Measurements from ENCODE around the gene PRSS38.

PRSS38 gene

GRCh38 chr1:227885135-227885647 is 69.7 kb downstream of the PRSS38 start:
- no peak for DNase-seq (ENCODE audit: low read depth)
- no peak for TF ChIP-seq CTCF (IDR thresholded peaks at IDR 0.05; ENCODE audit: insufficient read depth, low read depth, low read length, missing control alignments)
- H3K4me3 ChIP-seq (ENCODE audit: low read depth, low read length) = no peak overlapping the region

GRCh38 chr1:227885648-227886502 is 70.4 kb downstream of the PRSS38 start:
- H3K4me3 ChIP-seq (ENCODE audit: low read depth, low read length) = no peak overlapping the region
- TF ChIP-seq CTCF (IDR thresholded peaks at IDR 0.05; ENCODE audit: insufficient read depth, low read depth, low read length, missing control alignments) = no peak
- DNase-seq (ENCODE audit: low read depth) = peak; percentile 0

GRCh38 chr1:227886503-227886961 is 71.1 kb downstream of the PRSS38 start:
- H3K4me3 ChIP-seq (ENCODE audit: low read depth, low read length) = no peak overlapping the region
- DNase-seq (ENCODE audit: low read depth) = no peak

GRCh38 chr1:227886993-227887696 is 71.7 kb downstream of the PRSS38 start:
- DNase-seq (ENCODE audit: low read depth) = no peak
- no peak overlapping the region for H3K4me3 ChIP-seq (ENCODE audit: low read depth, low read length)
- no peak for TF ChIP-seq CTCF (IDR thresholded peaks at IDR 0.05; ENCODE audit: insufficient read depth, low read depth, low read length, missing control alignments)

More at GRCh38 chr1:227886503-227886961, 71.1 kb downstream of the PRSS38 start:
- no peak for TF ChIP-seq CTCF (IDR thresholded peaks at IDR 0.05; ENCODE audit: insufficient read depth, low read depth, low read length, missing control alignments)

- no peak for TF ChIP-seq CTCF (IDR thresholded peaks at IDR 0.05; ENCODE audit: insufficient read depth, low read depth, low read length, missing control alignments)
- H3K4me3 ChIP-seq (ENCODE audit: low read depth, low read length) = no peak overlapping the region
- no peak for DNase-seq (ENCODE audit: low read depth)
Observed at GRCh38 chr1:227887697-227888403, 72.4 kb downstream of the PRSS38 start.

- H3K4me3 ChIP-seq (ENCODE audit: low read depth, low read length) = no peak overlapping the region
- no peak for DNase-seq (ENCODE audit: low read depth)
- no peak for TF ChIP-seq CTCF (IDR thresholded peaks at IDR 0.05; ENCODE audit: insufficient read depth, low read depth, low read length, missing control alignments)
Observed at GRCh38 chr1:227888404-227889046, 73.0 kb downstream of the PRSS38 start.
